H9 (cell line): Measurements from ENCODE around the gene ZBTB16. TPM values are rescaled to one million over a fixed set of nuclear protein-coding genes. Genes with fewer than 3 reads are reported as not detected.
A peak's percentile ranks its signal among the peaks of the same experiment; 100 is the strongest.

Experiments
- DNase-seq: peaks from one replicate; pipeline ENCODE4 v3.0.0-alpha.2; 2017
- H2AFZ ChIP-seq: one replicate; pipeline ENCODE4 v1.6.1; 2013; ENCODE audit warnings: mild to moderate bottlenecking, low read length, control low read depth, moderate library complexity
- H2AK5ac ChIP-seq: 2 replicates; pipeline ENCODE4 v1.6.1; 2013; ENCODE audit warnings: low read length, control low read depth, mixed read lengths; ENCODE audit not compliant: insufficient read length
- H2BK120ac ChIP-seq: one replicate; pipeline ENCODE4 v1.6.1; 2013; ENCODE audit warnings: low read depth, mild to moderate bottlenecking, low read length, control low read depth, inconsistent platforms; ENCODE audit not compliant: poor library complexity, severe bottlenecking
- H2BK12ac ChIP-seq: 2 replicates; pipeline ENCODE4 v1.6.1; 2013; ENCODE audit warnings: low read length, control low read depth, mixed read lengths, low read depth; ENCODE audit not compliant: insufficient read length
- H2BK15ac ChIP-seq: 2 replicates; pipeline ENCODE4 v1.6.1; 2013; ENCODE audit warnings: low read depth, low read length, control low read depth
- H2BK20ac ChIP-seq: one replicate; pipeline ENCODE4 v1.6.1; 2013; ENCODE audit warnings: low read depth, mild to moderate bottlenecking, low read length, control low read depth, inconsistent platforms; ENCODE audit not compliant: poor library complexity, severe bottlenecking
- H2BK5ac ChIP-seq: 2 replicates; pipeline ENCODE4 v1.6.1; 2013; ENCODE audit warnings: low read length, control low read depth, mixed read lengths; ENCODE audit not compliant: insufficient read length
- H3K14ac ChIP-seq: 2 replicates; pipeline ENCODE4 v1.6.1; 2013; ENCODE audit warnings: low read length, control low read depth; ENCODE audit not compliant: insufficient read depth
- H3K18ac ChIP-seq: 2 replicates; pipeline ENCODE4 v1.6.1; 2013; ENCODE audit warnings: low read depth, mild to moderate bottlenecking, mixed read lengths, low read length, control low read depth; ENCODE audit not compliant: insufficient read length
- H3K23ac ChIP-seq: 2 replicates; pipeline ENCODE4 v1.6.1; 2013; ENCODE audit warnings: low read length, control low read depth, mixed read lengths, low read depth; ENCODE audit not compliant: insufficient read length
- H3K23me2 ChIP-seq: 2 replicates; pipeline ENCODE4 v1.6.1; 2013; ENCODE audit warnings: low read depth, mild to moderate bottlenecking, mixed read lengths, low read length, control low read depth; ENCODE audit not compliant: insufficient read length, poor library complexity, severe bottlenecking
- H3K27ac ChIP-seq: 2 replicates; pipeline ENCODE4 v1.5.1; 2013; ENCODE audit warnings: low read length, control low read depth, mixed read lengths, low read depth; ENCODE audit not compliant: insufficient read length
- H3K27me3 ChIP-seq: 2 replicates; pipeline ENCODE4 v1.6.1; 2013; ENCODE audit warnings: low read length, control low read depth, inconsistent platforms; ENCODE audit not compliant: insufficient read depth
- H3K4ac ChIP-seq: 2 replicates; pipeline ENCODE4 v1.6.1; 2013; ENCODE audit warnings: low read depth, mild to moderate bottlenecking, control low read depth, inconsistent platforms, low read length, moderate library complexity
- H3K4me1 ChIP-seq: 2 replicates; pipeline ENCODE4 v1.6.1; 2013; ENCODE audit warnings: low read length, control low read depth, inconsistent platforms; ENCODE audit not compliant: insufficient read depth
- H3K4me2 ChIP-seq: 2 replicates; pipeline ENCODE4 v1.6.1; 2013; ENCODE audit warnings: low read length, control low read depth, mixed read lengths; ENCODE audit not compliant: insufficient read length, insufficient read depth
- H3K56ac ChIP-seq: 2 replicates; pipeline ENCODE4 v1.6.1; 2013; ENCODE audit warnings: low read depth, mild to moderate bottlenecking, mixed read lengths, low read length, control low read depth; ENCODE audit not compliant: insufficient read length
- H3K79me1 ChIP-seq: 2 replicates; pipeline ENCODE4 v1.6.1; 2013; ENCODE audit warnings: low read depth, mild to moderate bottlenecking, moderate library complexity, low read length, control low read depth, inconsistent platforms; ENCODE audit not compliant: insufficient read depth, poor library complexity, severe bottlenecking
- H3K79me2 ChIP-seq: 2 replicates; pipeline ENCODE4 v1.6.1; 2013; ENCODE audit warnings: low read length, control low read depth, inconsistent platforms; ENCODE audit not compliant: insufficient read depth
- H3K9ac ChIP-seq: 2 replicates; pipeline ENCODE4 v1.6.1; 2013; ENCODE audit warnings: low read length, control low read depth, mixed read lengths; ENCODE audit not compliant: insufficient read length; ENCODE audit errors: extremely low read depth
- H3K9me3 ChIP-seq: one replicate; pipeline ENCODE4 v1.6.1; 2013; ENCODE audit warnings: low read depth, low read length, inconsistent platforms; ENCODE audit not compliant: control insufficient read depth
- H3T11ph ChIP-seq: one replicate; pipeline ENCODE4 v1.6.1; 2013; ENCODE audit warnings: mild to moderate bottlenecking, low read length, control low read depth, inconsistent platforms
- H4K20me1 ChIP-seq: one replicate; pipeline ENCODE4 v1.6.1; 2013; ENCODE audit not compliant: control insufficient read depth, insufficient read length, insufficient read depth
- H4K5ac ChIP-seq: 2 replicates; pipeline ENCODE4 v1.6.1; 2013; ENCODE audit warnings: low read depth, mild to moderate bottlenecking, mixed read lengths, low read length, control low read depth; ENCODE audit not compliant: insufficient read length
- H4K8ac ChIP-seq: replicated peaks from 2 replicates; pipeline ENCODE4 v1.6.1; 2013; ENCODE audit warnings: low read length, control low read depth, mixed read lengths, low read depth; ENCODE audit not compliant: insufficient read length
- H4K91ac ChIP-seq: 2 replicates; pipeline ENCODE4 v1.6.1; 2013; ENCODE audit warnings: low read depth, mild to moderate bottlenecking, moderate library complexity, mixed read lengths, low read length, control low read depth; ENCODE audit not compliant: insufficient read length
- H3K27ac Mint-ChIP-seq, 3 experiments: 2 replicates in 2 of 3; 3 replicates in 1 of 3; pipeline ENCODE4 v1.8.0; 2020 to 2021; ENCODE audit warnings: mixed read lengths in 3 of 3, mild to moderate bottlenecking in 1 of 3, moderate library complexity in 1 of 3
- H3K27me3 Mint-ChIP-seq: 2 replicates; pipeline ENCODE4 v1.8.0; 2021; ENCODE audit warnings: low read depth, mild to moderate bottlenecking, moderate library complexity, mixed read lengths
- H3K36me3 Mint-ChIP-seq, 3 experiments: 2 replicates in 2 of 3; 3 replicates in 1 of 3; pipeline ENCODE4 v1.8.0; 2020 to 2021; ENCODE audit warnings: low read depth in 3 of 3, mixed read lengths in 3 of 3; ENCODE audit not compliant: insufficient read depth in 1 of 3
- H3K4me1 Mint-ChIP-seq, 2 experiments: 2 replicates each; pipeline ENCODE4 v1.8.0; 2020; ENCODE audit warnings: mixed read lengths in 2 of 2
- H3K4me3 Mint-ChIP-seq, 2 experiments: 2 replicates in 1 of 2; 3 replicates in 1 of 2; pipeline ENCODE4 v1.8.0; 2020 to 2021; ENCODE audit warnings: mild to moderate bottlenecking in 2 of 2, mixed read lengths in 2 of 2, moderate library complexity in 1 of 2
- H3K9me3 Mint-ChIP-seq, 2 experiments: 2 replicates in 1 of 2; 3 replicates in 1 of 2; pipeline ENCODE4 v1.8.0; 2020; ENCODE audit warnings: mild to moderate bottlenecking in 2 of 2, mixed read lengths in 2 of 2, moderate library complexity in 1 of 2
- CTCF ChIP-seq: fragments of 200-600 bp; sonication (generic); conservative IDR thresholded peaks from 3 replicates; pipeline ENCODE4 v1.8.0; 2021; ENCODE audit warnings: antibody characterized with exemption, mild to moderate bottlenecking
- WGBS: extraction: QIAGEN DNeasy Blood & Tissue Kit; methylation state at CpG from one replicate; pipeline ENCODE4 v1.1.7; 2013; ENCODE audit warnings: missing lambda C conversion rate, low lambda C conversion rate, mixed read lengths; ENCODE audit not compliant: insufficient read length; ENCODE audit errors: extremely low coverage; 5-methylcytosine and 5-hydroxymethylcytosine counted together
- total RNA-seq: library from RNA; stranded (reverse); gene quantifications from 2 replicates; pipeline ENCODE4 v1.2.1, GENCODE V29; 2021

The ZBTB16 gene
- total RNA-seq, 1 experiment from 2014 or later: not detected

GRCh38 chr11:114059984-114060391 is 477 bp downstream of the ZBTB16 start:
- Histone ChIP-seq H3K27ac (no peak overlapping the region), H2BK20ac (no peak overlapping the region), H3K18ac (no peak overlapping the region), H4K91ac (no peak overlapping the region), H2BK5ac (no peak overlapping the region), H2AFZ (no peak overlapping the region), H3K79me1 (no peaks in the 10 kb centered on the region), H2AK5ac (no peak overlapping the region), H4K20me1 (no peaks in the 10 kb centered on the region), H2BK120ac (no peak overlapping the region), H3K4ac (no peak overlapping the region), H3K4me2 (peak overlapping the region; percentile 62), H3K9ac (no peak overlapping the region), H4K8ac (no peak overlapping the region), H3K23ac (no peak overlapping the region), H3K9me3 (no peaks in the 10 kb centered on the region), H3K27me3 (peaks cover 65% of the 10 kb centered on the region), H3K79me2 (no peaks in the 10 kb centered on the region), H3K4me1 (no peaks in the 10 kb centered on the region), H2BK15ac (no peak overlapping the region), H4K5ac (no peak overlapping the region), H3K23me2 (peaks cover 17% of the 10 kb centered on the region), H3K14ac (no peak overlapping the region), H3T11ph (no peak overlapping the region), H3K56ac (no peak overlapping the region), H2BK12ac (no peak overlapping the region)
- Mint-ChIP-seq H3K27me3 (peaks cover 99% of the 10 kb centered on the region), H3K36me3 (no peaks in the 10 kb centered on the region), H3K4me1 (peaks cover 18 to 33% of the 10 kb centered on the region in 2 experiments), H3K9me3 (no peaks in the 10 kb centered on the region), H3K4me3 (peak overlapping the region; percentile 77 to 90), H3K27ac (no peak overlapping the region)
- no peak for DNase-seq
- no peak for TF ChIP-seq CTCF
- WGBS: no CpG with 5 or more reads among the region's 33 CpGs
